ENCODE measurements around the gene SELPLG.
"Not testable (repeated sequence)": the region's sequence is repeated elsewhere in the genome, so short reads cannot be mapped to it uniquely, and the experiment has no call there.

The SELPLG gene

GRCh38 chr12:108597559-108598471 lies 35.9 kb downstream of the SELPLG start, which contains the start of gene TMEM119:
TMEM119 (minus strand) TSS chr12:108598084; CDS start chr12:108592383, 5,701 bp downstream.
- intact Hi-C loops (cut with DNase I): no loop called here
- DNase-seq: peak in 24 of 42 donors; percentile 10 to 55 (median 26)

- intact Hi-C loops (cut with DNase I): no loop called here
- DNase-seq: no peak
Measured at GRCh38 chr12:108596854-108597558, 36.7 kb downstream of the SELPLG start.

GRCh38 chr12:108595711-108596647 lies 37.7 kb downstream of the SELPLG start:
- intact Hi-C loops (cut with DNase I): no loop called here
- DNase-seq: no peak

- DNase-seq: no peak
- intact Hi-C loops (cut with DNase I): no loop called here
Measured at GRCh38 chr12:108594960-108595710, 38.6 kb downstream of the SELPLG start.

- intact Hi-C loops (cut with DNase I): no loop called here
- DNase-seq: no peak
Measured at GRCh38 chr12:108594323-108594903, 39.3 kb downstream of the SELPLG start.

- intact Hi-C loops (cut with DNase I): no loop called here
- DNase-seq: no peak
Measured at GRCh38 chr12:108592033-108592909, 41.4 kb downstream of the SELPLG start.

GRCh38 chr12:108591267-108591980 lies 42.3 kb downstream of the SELPLG start:
- intact Hi-C loops (cut with DNase I): no loop called here
- no peak for DNase-seq

- DNase-seq; intact Hi-C loops (cut with DNase I): not testable (repeated sequence)
Measured at GRCh38 chr12:108590463-108590862, 43.2 kb downstream of the SELPLG start.

- no peak for DNase-seq
- intact Hi-C loops (cut with DNase I): no loop called here
Measured at GRCh38 chr12:108589840-108590229, 43.9 kb downstream of the SELPLG start.

- intact Hi-C loops (cut with DNase I): no loop called here
- no peak for DNase-seq
Measured at GRCh38 chr12:108589028-108589839, 44.5 kb downstream of the SELPLG start.

- intact Hi-C loops (cut with DNase I): no loop called here
- peak; percentile 32 to 86 (median 71) for DNase-seq
Measured at GRCh38 chr12:108587826-108588225, 45.9 kb downstream of the SELPLG start.

GRCh38 chr12:108586306-108586705 lies 47.4 kb downstream of the SELPLG start:
- no peak for DNase-seq
- intact Hi-C loops (cut with DNase I): no loop called here

GRCh38 chr12:108585864-108586263 lies 47.8 kb downstream of the SELPLG start:
- DNase-seq: no peak
- intact Hi-C loops (cut with DNase I): no loop called here

GRCh38 chr12:108584456-108585065 lies 49.1 kb downstream of the SELPLG start:
- intact Hi-C loops (cut with DNase I): no loop called here
- no peak for DNase-seq

GRCh38 chr12:108583991-108584390 lies 49.7 kb downstream of the SELPLG start:
- no peak for DNase-seq
- intact Hi-C loops (cut with DNase I): no loop called here
